B cell (primary cell): ENCODE data around the gene FRMD4A. TPM values are rescaled to one million over a fixed set of nuclear protein-coding genes. Genes with fewer than 3 reads are reported as not detected.

Source experiments
- ATAC-seq: fragments of 200-7000 bp; cut with Tn5 transposase; one replicate; pipeline ENCODE4 v1.10.0; 2021; ENCODE audit warnings: low read depth, mild to moderate bottlenecking, moderate number of reproducible peaks, moderate library complexity
- CTCF ChIA-PET: fragments of 350-600 bp; sonication (Branson Sonifier 250); formaldehyde crosslinking; loops from one replicate; lab custom pipeline; 2021; ENCODE audit warnings: antibody characterized with exemption, inconsistent platforms; lab: Charles Lee
- POLR2A ChIA-PET: fragments of 350-600 bp; sonication (Branson Sonifier 250); formaldehyde crosslinking; loops from one replicate; lab custom pipeline; 2021; ENCODE audit warnings: antibody characterized with exemption; lab: Charles Lee
- DNase-seq: peaks from one replicate; pipeline ENCODE4 v3.0.0; 2013
- H2AFZ ChIP-seq: 2 replicates; pipeline ENCODE4 v1.6.1; 2012; ENCODE audit warnings: mild to moderate bottlenecking, low read depth, low read length; ENCODE audit not compliant: insufficient read depth, poor library complexity, severe bottlenecking
- H3K27ac ChIP-seq, 2 donors: 1 replicate in 1 of 2; 2 replicates in 1 of 2; pipeline ENCODE4 v1.5.1; 2012 to 2013; ENCODE audit warnings: low read length in 2 of 2, mild to moderate bottlenecking in 2 of 2, moderate library complexity in 1 of 2
- H3K27me3 ChIP-seq, 4 experiments: fragments of 200-600 bp in 1 of 4; sonication (generic) in 1 of 4; replicated peaks in 1 of 4; 1 replicate in 2 of 4; 2 replicates in 2 of 4; pipeline versions ENCODE4 v1.6.1 to v1.7.0; 2013 to 2016; ENCODE audit warnings: low read length in 3 of 4, mild to moderate bottlenecking in 2 of 4, mixed read lengths in 1 of 4, moderate library complexity in 1 of 4; ENCODE audit not compliant: insufficient read depth in 4 of 4, control insufficient read depth in 3 of 4; ENCODE audit errors: control extremely low read depth in 1 of 4
- H3K36me3 ChIP-seq, 2 experiments: replicated peaks in 1 of 2; 1 replicate in 1 of 2; 2 replicates in 1 of 2; pipeline versions ENCODE4 v1.6.1 to v1.7.1; 2013; ENCODE audit warnings: low read length in 1 of 2; ENCODE audit not compliant: insufficient read depth in 2 of 2, control insufficient read depth in 1 of 2; ENCODE audit errors: control extremely low read depth in 1 of 2, extremely low read depth in 1 of 2
- H3K4me1 ChIP-seq, 2 donors: fragments of 200-600 bp in 1 of 2; sonication (generic) in 1 of 2; 1 replicate in 1 of 2; 2 replicates in 1 of 2; pipeline versions ENCODE4 v1.5.1 to v1.6.1; 2013 to 2017; ENCODE audit warnings: low read length in 2 of 2; ENCODE audit not compliant: control insufficient read depth in 2 of 2, insufficient read depth in 2 of 2
- H3K4me2 ChIP-seq: replicated peaks from 2 replicates; pipeline ENCODE3; 2012; ENCODE audit warnings: mild to moderate bottlenecking, low read depth, low read length; ENCODE audit not compliant: poor library complexity, severe bottlenecking
- H3K4me3 ChIP-seq, 5 experiments: fragments of 200-600 bp in 1 of 5; sonication (generic) in 1 of 5; 1 replicate in 3 of 5; 2 replicates in 2 of 5; pipeline versions ENCODE4 v1.5.1 to v1.7.0; 2011 to 2016; ENCODE audit warnings: low read length in 4 of 5, mild to moderate bottlenecking in 4 of 5, low read depth in 2 of 5, control low read depth in 1 of 5, moderate library complexity in 1 of 5; ENCODE audit not compliant: insufficient read depth in 1 of 5; ENCODE audit errors: control extremely low read depth in 1 of 5, extremely low read depth in 1 of 5
- H3K79me2 ChIP-seq: fragments of 200-600 bp; sonication (generic); one replicate; pipeline ENCODE4 v1.6.0; 2016; ENCODE audit warnings: low read length; ENCODE audit not compliant: control insufficient read depth, insufficient read depth
- H3K9ac ChIP-seq: fragments of 200-600 bp; sonication (generic); 2 replicates; pipeline ENCODE4 v1.6.1; 2017; ENCODE audit warnings: mild to moderate bottlenecking, low read length, moderate library complexity
- H3K9me3 ChIP-seq, 3 donors: one replicate each; pipeline versions ENCODE4 v1.6.1 to v1.7.1; 2013; ENCODE audit warnings: low read length in 2 of 3; ENCODE audit not compliant: control insufficient read depth in 2 of 3, insufficient read depth in 1 of 3; ENCODE audit errors: control extremely low read depth in 1 of 3
- H4K20me1 ChIP-seq: 2 replicates; pipeline ENCODE4 v1.6.0; 2012; ENCODE audit warnings: mild to moderate bottlenecking, low read length; ENCODE audit not compliant: insufficient read depth, control insufficient read depth, poor library complexity, severe bottlenecking
- H3K27ac Mint-ChIP-seq: one replicate; pipeline ENCODE4 v1.8.0; 2021; ENCODE audit warnings: mixed read lengths
- H3K27me3 Mint-ChIP-seq: one replicate; pipeline ENCODE4 v1.8.0; 2021; ENCODE audit warnings: mixed read lengths
- H3K4me1 Mint-ChIP-seq: one replicate; pipeline ENCODE4 v1.8.0; 2021; ENCODE audit warnings: mixed read lengths
- H3K4me3 Mint-ChIP-seq: one replicate; pipeline ENCODE4 v1.8.0; 2021; ENCODE audit warnings: mixed read lengths
- H3K9me3 Mint-ChIP-seq: one replicate; pipeline ENCODE4 v1.8.0; 2022; ENCODE audit warnings: mixed read lengths; ENCODE audit not compliant: insufficient read depth
- EZH2 ChIP-seq: IDR thresholded peaks from 2 replicates; pipeline ENCODE4 v1.6.1; 2012; ENCODE audit warnings: borderline replicate concordance, low read depth, mild to moderate bottlenecking, moderate library complexity, low read length; ENCODE audit not compliant: insufficient read depth, poor library complexity, severe bottlenecking
- WGBS: methylation state at CpG from one replicate; pipeline ENCODE4 v1.1.5; 2013; ENCODE audit warnings: missing lambda C conversion rate; ENCODE audit not compliant: insufficient coverage; 5-methylcytosine and 5-hydroxymethylcytosine counted together
- intact Hi-C: fragments of 100-400 bp; cut with micrococcal nuclease; formaldehyde crosslinking; loops from one replicate; pipeline ENCODE4 v1.10.0; 2022
- polyA plus RNA-seq: library from polyadenylated mRNA; depleted of rRNA; stranded (reverse); fragments of >200 nt; gene quantifications from 2 replicates; pipeline ENCODE4 v1.2.3, GENCODE V29; 2012
- total RNA-seq, 2 donors: library from RNA; stranded (reverse); fragments of 120-200 nt in 1 of 2; gene quantifications; 1 replicate in 1 of 2; 2 replicates in 1 of 2; pipeline versions ENCODE4 v1.2.3 to v1.2.4, GENCODE V29; 2013 to 2022
- TF ChIP-seq, protein P1 (sequence below): fragments of 200-600 bp; IDR thresholded peaks from one replicate; pipeline ENCODE4 v1.8.0; 2022; ENCODE audit warnings: antibody characterized with exemption, mild to moderate bottlenecking

The FRMD4A gene
- total and polyA plus RNA-seq, 2 donors (not counting 1 experiment from before 2014, with no cell fraction given), result 0.76 to 3.4 TPM

DNA sequence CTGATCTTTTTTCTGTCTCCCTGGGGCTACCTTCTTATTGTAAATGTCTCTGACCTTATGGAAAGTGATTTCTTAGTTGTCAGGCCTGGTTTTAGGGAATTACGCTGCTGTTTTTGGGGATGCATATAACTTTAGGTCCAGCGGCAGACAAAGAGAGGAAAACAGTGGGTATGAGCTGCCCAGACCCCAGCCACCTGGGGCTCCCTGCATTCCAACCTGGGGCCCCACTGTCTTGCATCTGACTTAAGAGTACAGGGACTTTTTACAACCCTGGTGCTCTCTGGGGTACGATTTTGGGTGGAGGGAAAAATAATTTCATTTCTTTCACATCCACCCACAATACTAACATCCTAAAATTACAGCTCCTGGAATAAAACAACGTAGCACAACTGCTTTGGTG is 624.5 kb downstream of the FRMD4A start:
- Histone ChIP-seq H3K9me3 (no peaks in the 10 kb centered on the region), H3K27ac (no peak overlapping the region), H3K4me3 (no peak overlapping the region), H3K36me3 (no peaks in the 10 kb centered on the region), H3K4me2 (no peak overlapping the region), H2AFZ (no peak overlapping the region), H3K79me2 (no peaks in the 10 kb centered on the region), H4K20me1 (no peaks in the 10 kb centered on the region), H3K9ac (no peak overlapping the region), H3K4me1 (peaks cover 12 to 14% of the 10 kb centered on the region in 2 donors), H3K27me3 (peaks cover 0 to 19% (median 6%) of the 10 kb centered on the region in 4 experiments)
- ChIA-PET CTCF (no interaction called here), POLR2A (interaction anchor here (0.6 kb wide), 1 partner anchor 219 kb away, joined by 5 read pairs; no protein-coding TSS in a partner anchor)
- intact Hi-C loops, result no loop called here
- no peak overlapping the region for H3K27ac Mint-ChIP-seq
- no peaks in the 10 kb centered on the region for H3K9me3 Mint-ChIP-seq
- TF ChIP-seq, protein P1, sequence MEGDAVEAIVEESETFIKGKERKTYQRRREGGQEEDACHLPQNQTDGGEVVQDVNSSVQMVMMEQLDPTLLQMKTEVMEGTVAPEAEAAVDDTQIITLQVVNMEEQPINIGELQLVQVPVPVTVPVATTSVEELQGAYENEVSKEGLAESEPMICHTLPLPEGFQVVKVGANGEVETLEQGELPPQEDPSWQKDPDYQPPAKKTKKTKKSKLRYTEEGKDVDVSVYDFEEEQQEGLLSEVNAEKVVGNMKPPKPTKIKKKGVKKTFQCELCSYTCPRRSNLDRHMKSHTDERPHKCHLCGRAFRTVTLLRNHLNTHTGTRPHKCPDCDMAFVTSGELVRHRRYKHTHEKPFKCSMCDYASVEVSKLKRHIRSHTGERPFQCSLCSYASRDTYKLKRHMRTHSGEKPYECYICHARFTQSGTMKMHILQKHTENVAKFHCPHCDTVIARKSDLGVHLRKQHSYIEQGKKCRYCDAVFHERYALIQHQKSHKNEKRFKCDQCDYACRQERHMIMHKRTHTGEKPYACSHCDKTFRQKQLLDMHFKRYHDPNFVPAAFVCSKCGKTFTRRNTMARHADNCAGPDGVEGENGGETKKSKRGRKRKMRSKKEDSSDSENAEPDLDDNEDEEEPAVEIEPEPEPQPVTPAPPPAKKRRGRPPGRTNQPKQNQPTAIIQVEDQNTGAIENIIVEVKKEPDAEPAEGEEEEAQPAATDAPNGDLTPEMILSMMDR, result no peak
- no peak for TF ChIP-seq EZH2
- 100% methylated on average over 2 of the region's 4 CpGs for whole genome bisulfite sequencing
- peaks cover 19% of the 10 kb centered on the region for H3K4me1 Mint-ChIP-seq
- no peak for DNase-seq
- ATAC-seq, result no peak
- peaks cover 22% of the 10 kb centered on the region for H3K27me3 Mint-ChIP-seq
- no peak overlapping the region for H3K4me3 Mint-ChIP-seq

DNA sequence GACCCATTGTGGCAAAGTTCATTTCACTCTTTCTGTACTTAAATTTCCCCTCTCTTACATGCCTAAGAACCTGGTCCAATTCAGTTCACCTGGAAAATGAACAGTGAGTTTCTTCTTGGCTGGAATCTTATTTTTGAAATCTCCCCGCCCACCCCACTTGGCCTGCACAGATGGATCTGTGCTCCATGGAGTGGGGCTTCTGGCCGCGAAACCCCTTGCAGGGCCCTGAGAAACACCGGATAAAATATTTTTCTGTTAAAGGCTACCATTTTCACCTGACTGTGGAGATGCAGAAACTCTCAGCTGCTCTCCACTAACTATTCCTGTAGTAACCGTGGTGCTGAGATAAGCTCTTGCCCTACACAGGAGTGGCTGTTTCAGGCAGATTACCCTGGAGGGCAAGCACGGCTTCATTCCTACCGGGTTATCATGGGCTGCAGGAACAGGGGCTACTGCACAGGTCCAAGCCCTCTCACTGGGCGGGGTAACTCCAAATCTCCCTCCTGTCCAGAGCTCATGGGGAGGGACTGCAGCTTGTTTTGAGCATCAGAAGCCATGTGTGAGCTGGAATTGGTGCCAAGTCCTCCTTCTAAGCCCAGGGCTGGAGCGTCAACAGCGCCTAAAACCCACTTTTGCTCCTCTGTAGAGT is 625.1 kb downstream of the FRMD4A start:
- no peak overlapping the region for H3K4me3 ChIP-seq
- H3K27me3 ChIP-seq, result peaks cover 0 to 19% (median 6%) of the 10 kb centered on the region in 4 experiments
- CTCF ChIA-PET, result no interaction called here
- DNase-seq, result no peak
- no peak overlapping the region for H2AFZ ChIP-seq
- no peak overlapping the region for H3K9ac ChIP-seq
- TF ChIP-seq, protein P1, result no peak
- TF ChIP-seq EZH2, result no peak
- Mint-ChIP-seq H3K27ac (no peak overlapping the region), H3K9me3 (no peaks in the 10 kb centered on the region), H3K4me1 (peaks cover 18% of the 10 kb centered on the region), H3K4me3 (no peak overlapping the region), H3K27me3 (peaks cover 22% of the 10 kb centered on the region)
- H3K9me3 ChIP-seq, result no peaks in the 10 kb centered on the region
- H3K27ac ChIP-seq, result no peak overlapping the region
- H3K4me2 ChIP-seq, result no peak overlapping the region
- POLR2A ChIA-PET, result interaction anchor here (0.6 kb wide), 1 partner anchor 218 kb away, joined by 5 read pairs; no protein-coding TSS in a partner anchor
- no peak for ATAC-seq
- intact Hi-C loops, result no loop called here
- WGBS, result 93% methylated on average over 7 of the region's 10 CpGs
- H3K4me1 ChIP-seq, result peaks cover 12 to 14% of the 10 kb centered on the region in 2 donors
- H3K36me3 ChIP-seq, result no peaks in the 10 kb centered on the region
- H4K20me1 ChIP-seq, result no peaks in the 10 kb centered on the region
- H3K79me2 ChIP-seq, result no peaks in the 10 kb centered on the region
